IMR-90 (cell line): ENCODE measurements around the gene CDK12. TPM values are rescaled to one million over a fixed set of nuclear protein-coding genes. Genes with fewer than 3 reads are reported as not detected.

Experiments
- ATAC-seq: fragments of 200-7000 bp; cut with Tn5 transposase; 2 replicates; pipeline ENCODE4 v1.9.1; 2020; ENCODE audit warnings: low read depth, mild to moderate bottlenecking, moderate library complexity
- BruUV-seq: library from RNA; stranded (reverse); fragments of 400-500 nt; replicated peaks from 2 replicates; lab custom pipeline; 2021; lab: Mats Ljungman, UMichigan
- CTCF ChIA-PET: fragments of 300-600 bp; formaldehyde crosslinking; extraction: SDS; loops from one replicate; lab custom pipeline; 2021; ENCODE audit warnings: antibody characterized with exemption; lab: Yijun Ruan, JAX
- POLR2A ChIA-PET: fragments of 300-600 bp; sonication (Branson Sonifier 250); formaldehyde crosslinking; loops from one replicate; lab custom pipeline; 2022; ENCODE audit warnings: antibody characterized with exemption; ENCODE audit not compliant: unreplicated experiment; lab: Charles Lee
- DNase-seq: peaks from one replicate; pipeline ENCODE4 v3.0.0; 2013
- H2AFZ ChIP-seq: replicated peaks from 2 replicates; pipeline ENCODE3; 2013; ENCODE audit warnings: low read length, mild to moderate bottlenecking; ENCODE audit not compliant: poor library complexity
- H2AK5ac ChIP-seq: 2 replicates; pipeline ENCODE4 v1.6.1; 2013; ENCODE audit warnings: low read depth, low read length, inconsistent platforms
- H2AK9ac ChIP-seq: replicated peaks from 2 replicates; pipeline ENCODE3; 2013; ENCODE audit warnings: mild to moderate bottlenecking, low read depth, low read length, moderate library complexity; ENCODE audit not compliant: poor library complexity
- H2BK120ac ChIP-seq: 2 replicates; pipeline ENCODE4 v1.6.1; 2013; ENCODE audit warnings: low read depth, low read length, inconsistent platforms
- H2BK15ac ChIP-seq: 3 replicates; pipeline ENCODE4 v1.6.1; 2013; ENCODE audit warnings: low read depth, low read length, inconsistent platforms
- H2BK20ac ChIP-seq: 2 replicates; pipeline ENCODE4 v1.6.1; 2013; ENCODE audit warnings: low read depth, mild to moderate bottlenecking, inconsistent platforms, low read length, moderate library complexity
- H2BK5ac ChIP-seq: 2 replicates; pipeline ENCODE4 v1.6.1; 2013; ENCODE audit warnings: mild to moderate bottlenecking, low read depth, low read length, inconsistent platforms; ENCODE audit not compliant: poor library complexity, severe bottlenecking
- H3K14ac ChIP-seq: replicated peaks from 2 replicates; pipeline ENCODE4 v1.6.1; 2013; ENCODE audit warnings: low read depth, low read length, inconsistent platforms
- H3K18ac ChIP-seq: 2 replicates; pipeline ENCODE4 v1.6.1; 2013; ENCODE audit warnings: low read depth, low read length, control low read depth
- H3K23ac ChIP-seq: 2 replicates; pipeline ENCODE4 v1.6.1; 2013; ENCODE audit warnings: low read depth, low read length, inconsistent platforms
- H3K27ac ChIP-seq: 2 replicates; pipeline ENCODE4 v1.5.1; 2013; ENCODE audit warnings: mild to moderate bottlenecking, control low read depth, low read length; ENCODE audit not compliant: insufficient read depth
- H3K27me3 ChIP-seq: 2 replicates; pipeline ENCODE4 v1.6.1; 2013; ENCODE audit warnings: low read length; ENCODE audit not compliant: control insufficient read depth, insufficient read depth
- H3K36me3 ChIP-seq: 2 replicates; pipeline ENCODE4 v1.6.1; 2013; ENCODE audit warnings: low read length, mixed read lengths; ENCODE audit not compliant: control insufficient read depth, insufficient read depth
- H3K4ac ChIP-seq: 2 replicates; pipeline ENCODE4 v1.6.1; 2013; ENCODE audit warnings: low read depth, low read length, inconsistent platforms
- H3K4me1 ChIP-seq: 2 replicates; pipeline ENCODE4 v1.6.1; 2013; ENCODE audit warnings: low read length, mixed read lengths; ENCODE audit not compliant: control insufficient read depth, insufficient read depth
- H3K4me2 ChIP-seq: 2 replicates; pipeline ENCODE4 v1.6.1; 2013; ENCODE audit warnings: low read depth, mild to moderate bottlenecking, control low read depth, low read length, moderate library complexity
- H3K4me3 ChIP-seq: 2 replicates; pipeline ENCODE4 v1.5.1; 2013; ENCODE audit warnings: low read depth, mild to moderate bottlenecking, control low read depth, low read length, moderate library complexity; ENCODE audit not compliant: insufficient read depth
- H3K56ac ChIP-seq: 2 replicates; pipeline ENCODE4 v1.6.1; 2013; ENCODE audit warnings: low read length, inconsistent platforms; ENCODE audit not compliant: insufficient read depth; ENCODE audit errors: extremely low read depth
- H3K79me1 ChIP-seq, 2 experiments: 2 replicates each; pipeline ENCODE4 v1.6.1; 2013; ENCODE audit warnings: low read length in 2 of 2, inconsistent platforms in 1 of 2, low read depth in 1 of 2
- H3K9ac ChIP-seq: 2 replicates; pipeline ENCODE4 v1.6.1; 2013; ENCODE audit warnings: low read depth, low read length, control low read depth
- H3K9me1 ChIP-seq: 2 replicates; pipeline ENCODE4 v1.6.1; 2013; ENCODE audit warnings: low read length, inconsistent platforms; ENCODE audit not compliant: insufficient read depth
- H3K9me3 ChIP-seq: 2 replicates; pipeline ENCODE4 v1.6.1; 2013; ENCODE audit warnings: low read length; ENCODE audit not compliant: control insufficient read depth, insufficient read depth
- H4K20me1 ChIP-seq: 2 replicates; pipeline ENCODE4 v1.6.1; 2013; ENCODE audit warnings: low read length, inconsistent platforms; ENCODE audit not compliant: insufficient read depth
- H4K5ac ChIP-seq: 2 replicates; pipeline ENCODE4 v1.6.1; 2013; ENCODE audit warnings: mild to moderate bottlenecking, low read depth, low read length, control low read depth
- H4K8ac ChIP-seq, 2 experiments: 2 replicates each; pipeline ENCODE4 v1.6.1; 2013; ENCODE audit warnings: low read depth in 2 of 2, low read length in 2 of 2, control low read depth in 1 of 2, inconsistent platforms in 1 of 2
- H4K91ac ChIP-seq: 2 replicates; pipeline ENCODE4 v1.6.1; 2013; ENCODE audit warnings: low read depth, low read length, inconsistent platforms; ENCODE audit not compliant: insufficient read depth
- BHLHE40 ChIP-seq: fragments of 150-350 bp; IDR thresholded peaks from 2 replicates; pipeline ENCODE4 v1.6.1; 2016; ENCODE audit warnings: mild to moderate bottlenecking, low read depth, low read length
- CHD1 ChIP-seq: IDR thresholded peaks from 2 replicates; pipeline ENCODE4 v1.6.1; 2012; ENCODE audit warnings: low read depth, low read length, improper control_type of control experiment
- CTCF ChIP-seq: conservative IDR thresholded peaks from 2 replicates; pipeline ENCODE4 v1.5.1; 2012; ENCODE audit warnings: mild to moderate bottlenecking, low read depth, low read length, improper control_type of control experiment
- FOS ChIP-seq: fragments of 150-350 bp; IDR thresholded peaks from 2 replicates; pipeline ENCODE4 v1.6.1; 2016; ENCODE audit warnings: low read depth, low read length
- MAZ ChIP-seq: IDR thresholded peaks from 2 replicates; pipeline ENCODE4 v1.6.1; 2012; ENCODE audit warnings: low read depth, mild to moderate bottlenecking, low read length, improper control_type of control experiment, moderate library complexity, borderline replicate concordance
- MXI1 ChIP-seq: IDR thresholded peaks from 2 replicates; pipeline ENCODE4 v1.6.1; 2012; ENCODE audit warnings: low read depth, mild to moderate bottlenecking, low read length, moderate library complexity, borderline replicate concordance
- NFE2L2 ChIP-seq: fragments of 150-350 bp; IDR thresholded peaks from 2 replicates; pipeline ENCODE4 v1.6.1; 2016; ENCODE audit warnings: low read depth, mild to moderate bottlenecking, low read length
- RAD21 ChIP-seq: IDR thresholded peaks from 2 replicates; pipeline ENCODE4 v1.6.1; 2012; ENCODE audit warnings: low read length, improper control_type of control experiment
- RFX5 ChIP-seq: IDR thresholded peaks from 2 replicates; pipeline ENCODE4 v1.8.0; 2012; ENCODE audit warnings: low read depth, mild to moderate bottlenecking, low read length, moderate library complexity
- USF2 ChIP-seq: fragments of 150-350 bp; IDR thresholded peaks from 2 replicates; pipeline ENCODE4 v1.6.1; 2017; ENCODE audit warnings: mild to moderate bottlenecking, antibody characterized with exemption, low read length, low read depth
- dilution Hi-C: fragments of 300-500 bp; cut with HindIII; formaldehyde crosslinking; loops from one replicate; pipeline ENCODE4 v1.14.3; 2018; ENCODE audit warnings: low sequenced_read_pairs; ENCODE audit not compliant: unreplicated experiment
- in situ Hi-C: fragments of 300-500 bp; cut with MboI; formaldehyde crosslinking; loops from 3 replicates; pipeline ENCODE4 v1.14.3; 2019; ENCODE audit warnings: low sequenced_read_pairs, inconsistent platforms, mixed read lengths
- intact Hi-C: fragments of 100-400 bp; cut with micrococcal nuclease; formaldehyde crosslinking; loops from 2 replicates; pipeline ENCODE4 v1.10.0; 2022
- polyA plus RNA-seq, 3 experiments: library from polyadenylated mRNA; depleted of rRNA; stranded (reverse); fragments of >200 nt; gene quantifications; 2 replicates each; pipeline ENCODE4 v1.2.3, GENCODE V29; 2012; ENCODE audit warnings: low replicate concordance in 1 of 3
- total RNA-seq: library from RNA; depleted of rRNA; stranded (reverse); fragments of >200 nt; gene quantifications from 2 replicates; pipeline ENCODE4 v1.2.3, GENCODE V29; 2012

The CDK12 gene
- total and polyA plus RNA-seq, 2 of the 4 experiments (the other 2 are of a cell fraction), result 16.1 to 27.1 TPM

GRCh38 chr17:39543664-39544063 lies 82.4 kb downstream of the CDK12 start:
- H2BK20ac ChIP-seq, result no peak overlapping the region
- dilution Hi-C loops, result no loop called here
- H2BK5ac ChIP-seq, result no peak overlapping the region
- ChIA-PET CTCF (no interaction called here), POLR2A (no interaction called here)
- intact Hi-C loops, result no loop called here
- no peaks in the 10 kb centered on the region for H3K79me1 ChIP-seq
- no peak overlapping the region for H3K4me3 ChIP-seq
- H4K8ac ChIP-seq, result no peak overlapping the region
- H2AK9ac ChIP-seq, result no peak overlapping the region
- H3K9me3 ChIP-seq, result no peaks in the 10 kb centered on the region
- H3K4ac ChIP-seq, result no peak overlapping the region
- no peaks in the 10 kb centered on the region for H3K27me3 ChIP-seq
- H3K18ac ChIP-seq, result no peak overlapping the region
- no peak overlapping the region for H3K9ac ChIP-seq
- TF ChIP-seq RFX5, result no peak
- no peak for TF ChIP-seq BHLHE40
- TF ChIP-seq MAZ, result no peak
- TF ChIP-seq CHD1, result no peak
- TF ChIP-seq MXI1, result no peak
- no peak for TF ChIP-seq FOS
- TF ChIP-seq USF2, result no peak
- no peak for TF ChIP-seq RAD21
- TF ChIP-seq CTCF, result no peak
- TF ChIP-seq NFE2L2, result no peak
- in situ Hi-C loops, result loop anchor here (5.0 kb wide), 1 partner anchor 79 kb away; no protein-coding TSS in a partner anchor
- no peak overlapping the region for H3K56ac ChIP-seq
- no peak for ATAC-seq
- no peak overlapping the region for H2AFZ ChIP-seq
- no peak overlapping the region for H2AK5ac ChIP-seq
- H2BK120ac ChIP-seq, result no peak overlapping the region
- no peak overlapping the region for H3K23ac ChIP-seq
- peaks cover 8% of the 10 kb centered on the region; the same call in 1 of the 2 replicates for H4K20me1 ChIP-seq
- no peak for DNase-seq
- H3K14ac ChIP-seq, result no peak overlapping the region
- H3K9me1 ChIP-seq, result no peaks in the 10 kb centered on the region; the same call in 1 of the 2 replicates
- H3K27ac ChIP-seq, result no peak overlapping the region
- H4K91ac ChIP-seq, result no peak overlapping the region
- H3K4me1 ChIP-seq, result no peaks in the 10 kb centered on the region
- no peak overlapping the region for H2BK15ac ChIP-seq
- peaks cover 11% of the 10 kb centered on the region for H3K36me3 ChIP-seq
- no peak overlapping the region for H3K4me2 ChIP-seq
- no TSS peak for BruUV-seq
- no peak overlapping the region for H4K5ac ChIP-seq
